Hepatocyte (in vitro differentiated cells): ENCODE results near the gene SLC9C2.

Experiments used
- CTCF ChIP-seq: fragments of 200-600 bp; sonication (generic); IDR thresholded peaks from 2 replicates; pipeline ENCODE4 v1.5.1; 2016; ENCODE audit warnings: antibody characterized with exemption, mild to moderate bottlenecking; ENCODE audit not compliant: poor library complexity
- EZH2 ChIP-seq: fragments of 200-600 bp; sonication (generic); IDR thresholded peaks from 2 replicates; pipeline ENCODE4 v1.6.1; 2016; ENCODE audit warnings: antibody characterized with exemption, mild to moderate bottlenecking, borderline replicate concordance
- EZH2phosphoT487 ChIP-seq: fragments of 200-600 bp; sonication (generic); IDR thresholded peaks from one replicate; pipeline ENCODE4 v1.6.1; 2018; ENCODE audit warnings: antibody characterized with exemption, mild to moderate bottlenecking, low read depth, moderate library complexity; ENCODE audit not compliant: unreplicated experiment, severe bottlenecking

GRCh38 chr1:173478094-173478674 is 124.7 kb downstream of the SLC9C2 start:
- TF ChIP-seq CTCF, result no peak
- no peak for TF ChIP-seq EZH2
- no peak for TF ChIP-seq EZH2phosphoT487
